ENCODE measurements around the gene ST3GAL2.

Gene ST3GAL2, protein sequence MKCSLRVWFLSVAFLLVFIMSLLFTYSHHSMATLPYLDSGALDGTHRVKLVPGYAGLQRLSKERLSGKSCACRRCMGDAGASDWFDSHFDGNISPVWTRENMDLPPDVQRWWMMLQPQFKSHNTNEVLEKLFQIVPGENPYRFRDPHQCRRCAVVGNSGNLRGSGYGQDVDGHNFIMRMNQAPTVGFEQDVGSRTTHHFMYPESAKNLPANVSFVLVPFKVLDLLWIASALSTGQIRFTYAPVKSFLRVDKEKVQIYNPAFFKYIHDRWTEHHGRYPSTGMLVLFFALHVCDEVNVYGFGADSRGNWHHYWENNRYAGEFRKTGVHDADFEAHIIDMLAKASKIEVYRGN

GRCh38 chr16:70438969-70439862 is at the start of gene ST3GAL2:
Gene ST3GAL2, minus strand, starts transcription at chr16:70439100. Its CDS starts 40,570 bp downstream, at chr16:70398530.
- peak within 1 kb of the TSS; percentile 80 for H3K27ac ChIP-seq

DNA sequence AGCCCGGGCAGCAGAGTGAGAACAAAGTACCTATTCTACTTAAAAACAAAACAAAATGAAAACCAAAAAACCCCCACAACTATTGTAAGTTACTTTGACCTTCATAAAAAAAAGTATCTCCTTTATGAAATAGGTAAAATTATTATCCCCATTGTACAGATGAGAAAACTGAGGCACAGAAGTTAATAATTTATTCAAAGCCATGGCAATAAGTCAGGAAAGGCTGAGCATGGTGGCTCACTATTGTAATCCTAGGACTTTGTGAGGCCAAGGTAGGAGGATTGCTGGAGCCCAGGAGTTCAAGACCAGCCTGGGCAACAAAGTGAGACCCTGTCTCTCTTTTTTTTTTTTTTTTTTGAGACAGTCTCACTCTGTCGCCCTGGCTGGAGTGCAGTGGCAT is 46.0 kb upstream of the ST3GAL2 start:
- Histone ChIP-seq H3K36me3 (ENCODE audit: control insufficient read depth, insufficient read depth, low read length) (no peaks in the 10 kb centered on the region), H2AFZ (no peak overlapping the region), H3K9me3 (ENCODE audit: control insufficient read depth, low read length) (no peaks in the 10 kb centered on the region), H3K9ac (no peak overlapping the region), H3K4me1 (no peaks in the 10 kb centered on the region), H3K4me2 (ENCODE audit: low read length) (no peak overlapping the region), H3K27ac (no peak overlapping the region), H3K27me3 (ENCODE audit: control insufficient read depth, insufficient read depth, low read length) (no peaks in the 10 kb centered on the region), H3K79me2 (no peaks in the 10 kb centered on the region), H3K4me3 (ENCODE audit: low read depth, low read length) (no peak overlapping the region)
- TF ChIP-seq, protein P1, sequence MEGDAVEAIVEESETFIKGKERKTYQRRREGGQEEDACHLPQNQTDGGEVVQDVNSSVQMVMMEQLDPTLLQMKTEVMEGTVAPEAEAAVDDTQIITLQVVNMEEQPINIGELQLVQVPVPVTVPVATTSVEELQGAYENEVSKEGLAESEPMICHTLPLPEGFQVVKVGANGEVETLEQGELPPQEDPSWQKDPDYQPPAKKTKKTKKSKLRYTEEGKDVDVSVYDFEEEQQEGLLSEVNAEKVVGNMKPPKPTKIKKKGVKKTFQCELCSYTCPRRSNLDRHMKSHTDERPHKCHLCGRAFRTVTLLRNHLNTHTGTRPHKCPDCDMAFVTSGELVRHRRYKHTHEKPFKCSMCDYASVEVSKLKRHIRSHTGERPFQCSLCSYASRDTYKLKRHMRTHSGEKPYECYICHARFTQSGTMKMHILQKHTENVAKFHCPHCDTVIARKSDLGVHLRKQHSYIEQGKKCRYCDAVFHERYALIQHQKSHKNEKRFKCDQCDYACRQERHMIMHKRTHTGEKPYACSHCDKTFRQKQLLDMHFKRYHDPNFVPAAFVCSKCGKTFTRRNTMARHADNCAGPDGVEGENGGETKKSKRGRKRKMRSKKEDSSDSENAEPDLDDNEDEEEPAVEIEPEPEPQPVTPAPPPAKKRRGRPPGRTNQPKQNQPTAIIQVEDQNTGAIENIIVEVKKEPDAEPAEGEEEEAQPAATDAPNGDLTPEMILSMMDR (IDR thresholded peaks at IDR 0.05) = no peak

More at GRCh38 chr16:70438969-70439862, at the start of gene ST3GAL2:
- peak within 1 kb of the TSS; percentile 95 for H2AFZ ChIP-seq
- peaks cover 33% of the 10 kb centered on the region for H3K4me1 ChIP-seq
- TF ChIP-seq, protein P1 (IDR thresholded peaks at IDR 0.05) = peak; percentile 43
- no peaks in the 10 kb centered on the region for H3K36me3 ChIP-seq (ENCODE audit: control insufficient read depth, insufficient read depth, low read length)
- no peak within 1 kb of the TSS for H3K9ac ChIP-seq
- peak within 1 kb of the TSS; percentile 91 for H3K4me2 ChIP-seq (ENCODE audit: low read length)
- H3K9me3 ChIP-seq (ENCODE audit: control insufficient read depth, low read length) = no peaks in the 10 kb centered on the region
- H3K4me3 ChIP-seq (ENCODE audit: low read depth, low read length) = peak within 1 kb of the TSS; percentile 67
- no peaks in the 10 kb centered on the region for H3K27me3 ChIP-seq (ENCODE audit: control insufficient read depth, insufficient read depth, low read length)
- H3K79me2 ChIP-seq = peaks cover 5% of the 10 kb centered on the region

GRCh38 chr16:70483426-70483825 is 44.5 kb upstream of the ST3GAL2 start:
- no peaks in the 10 kb centered on the region for H3K27me3 ChIP-seq (ENCODE audit: control insufficient read depth, insufficient read depth, low read length)
- H3K4me2 ChIP-seq (ENCODE audit: low read length) = no peak overlapping the region
- H3K79me2 ChIP-seq = no peaks in the 10 kb centered on the region
- no peaks in the 10 kb centered on the region for H3K9me3 ChIP-seq (ENCODE audit: control insufficient read depth, low read length)
- no peaks in the 10 kb centered on the region for H3K4me1 ChIP-seq
- TF ChIP-seq, protein P1 (IDR thresholded peaks at IDR 0.05) = no peak
- no peak overlapping the region for H2AFZ ChIP-seq
- H3K27ac ChIP-seq = no peak overlapping the region
- H3K36me3 ChIP-seq (ENCODE audit: control insufficient read depth, insufficient read depth, low read length) = no peaks in the 10 kb centered on the region
- no peak overlapping the region for H3K9ac ChIP-seq
- no peak overlapping the region for H3K4me3 ChIP-seq (ENCODE audit: low read depth, low read length)

GRCh38 chr16:70482624-70483023 is 43.7 kb upstream of the ST3GAL2 start:
- Histone ChIP-seq H2AFZ (no peak overlapping the region), H3K4me1 (no peaks in the 10 kb centered on the region), H3K9me3 (ENCODE audit: control insufficient read depth, low read length) (no peaks in the 10 kb centered on the region), H3K9ac (no peak overlapping the region), H3K4me3 (ENCODE audit: low read depth, low read length) (no peak overlapping the region), H3K36me3 (ENCODE audit: control insufficient read depth, insufficient read depth, low read length) (no peaks in the 10 kb centered on the region), H3K27me3 (ENCODE audit: control insufficient read depth, insufficient read depth, low read length) (no peaks in the 10 kb centered on the region), H3K27ac (no peak overlapping the region), H3K79me2 (no peaks in the 10 kb centered on the region), H3K4me2 (ENCODE audit: low read length) (no peak overlapping the region)
- TF ChIP-seq, protein P1 (IDR thresholded peaks at IDR 0.05) = no peak

Data from parathyroid adenoma (tissue), 2 donors.